Smooth muscle cell (in vitro differentiated cells): ENCODE results near the gene PRR11. TPM values are rescaled to one million over a fixed set of nuclear protein-coding genes. Genes with fewer than 3 reads are reported as not detected.

Experiments
- DNase-seq: peaks from one replicate; lab custom pipeline; 2025; ENCODE audit not compliant: unreplicated experiment; lab: John Stamatoyannopoulos, UW
- H2AFZ ChIP-seq: fragments of 200-600 bp; sonication (generic); 2 replicates; pipeline ENCODE4 v1.6.0; 2016; ENCODE audit warnings: antibody characterized with exemption, low read depth, mild to moderate bottlenecking
- H3F3A ChIP-seq: fragments of 200-600 bp; sonication (generic); 2 replicates; pipeline ENCODE4 v1.6.0; 2017; ENCODE audit warnings: antibody characterized with exemption, low read depth
- H3K27ac ChIP-seq: fragments of 200-600 bp; sonication (generic); 2 replicates; pipeline ENCODE4 v1.5.1; 2016; ENCODE audit warnings: low read depth, mild to moderate bottlenecking
- H3K27me3 ChIP-seq: fragments of 200-600 bp; sonication (generic); 2 replicates; pipeline ENCODE4 v1.6.1; 2016; ENCODE audit warnings: low read depth, mild to moderate bottlenecking
- H3K36me3 ChIP-seq: fragments of 200-600 bp; sonication (generic); 2 replicates; pipeline ENCODE4 v1.5.1; 2016; ENCODE audit warnings: low read depth
- H3K4me1 ChIP-seq: fragments of 200-600 bp; sonication (generic); 2 replicates; pipeline ENCODE4 v1.5.1; 2016; ENCODE audit warnings: low read depth
- H3K4me2 ChIP-seq: fragments of 200-600 bp; sonication (generic); 2 replicates; pipeline ENCODE4 v1.6.0; 2016; ENCODE audit warnings: mild to moderate bottlenecking
- H3K4me3 ChIP-seq: fragments of 200-600 bp; sonication (generic); 2 replicates; pipeline ENCODE4 v1.5.1; 2016; ENCODE audit warnings: mild to moderate bottlenecking
- H3K79me2 ChIP-seq: fragments of 200-600 bp; sonication (generic); 2 replicates; pipeline ENCODE4 v1.6.0; 2016; ENCODE audit warnings: low read depth, mild to moderate bottlenecking
- H3K9ac ChIP-seq: fragments of 200-600 bp; sonication (generic); 2 replicates; pipeline ENCODE4 v1.6.0; 2016; ENCODE audit warnings: low read depth
- H3K9me3 ChIP-seq: fragments of 200-600 bp; sonication (generic); replicated peaks from 2 replicates; pipeline ENCODE4 v1.5.1; 2016; ENCODE audit warnings: low read depth
- H4K20me1 ChIP-seq: fragments of 200-600 bp; sonication (generic); 2 replicates; pipeline ENCODE4 v1.6.0; 2016; ENCODE audit warnings: low read depth
- WGBS: methylation state at CpG from one replicate; pipeline ENCODE4 v1.1.7; 2016; ENCODE audit warnings: low lambda C conversion rate; 5-methylcytosine and 5-hydroxymethylcytosine counted together
- polyA plus RNA-seq: library from polyadenylated mRNA; unstranded; fragments of >200 nt; fragmentation: Nextera tagmentation; extraction: Ambion mirVana; gene quantifications from 2 replicates; pipeline ENCODE4 v1.2.1, GENCODE V29; 2016
- total RNA-seq: library from RNA; depleted of rRNA; stranded (reverse); fragments of >200 nt; gene quantifications from 2 replicates; pipeline ENCODE4 v1.2.3, GENCODE V29; 2014
- TF ChIP-seq, protein P1 (sequence below): fragments of 200-600 bp; sonication (generic); IDR thresholded peaks from 2 replicates; pipeline ENCODE4 v1.5.1; 2017; ENCODE audit warnings: borderline replicate concordance, mild to moderate bottlenecking, antibody characterized with exemption; ENCODE audit not compliant: insufficient read depth, poor library complexity, severe bottlenecking

Gene PRR11
- total and polyA plus RNA-seq, 2 experiments from 2014 or later, result 4.2 to 7.9 TPM

GRCh38 chr17:59115474-59115873 is 40.1 kb upstream of the PRR11 start:
- Histone ChIP-seq H3K9me3 (no peaks in the 10 kb centered on the region), H3K4me3 (no peak overlapping the region), H3K36me3 (peaks cover 7% of the 10 kb centered on the region), H3K27me3 (no peaks in the 10 kb centered on the region), H2AFZ (no peak overlapping the region), H4K20me1 (peaks cover 5% of the 10 kb centered on the region), H3K4me1 (no peaks in the 10 kb centered on the region), H3K79me2 (peaks cover 24% of the 10 kb centered on the region), H3K27ac (no peak overlapping the region), H3F3A (no peaks in the 10 kb centered on the region), H3K4me2 (no peak overlapping the region), H3K9ac (no peak overlapping the region)
- no peak for DNase-seq
- WGBS, result 96% methylated on average over 9 of the region's 9 CpGs
- TF ChIP-seq, protein P1, sequence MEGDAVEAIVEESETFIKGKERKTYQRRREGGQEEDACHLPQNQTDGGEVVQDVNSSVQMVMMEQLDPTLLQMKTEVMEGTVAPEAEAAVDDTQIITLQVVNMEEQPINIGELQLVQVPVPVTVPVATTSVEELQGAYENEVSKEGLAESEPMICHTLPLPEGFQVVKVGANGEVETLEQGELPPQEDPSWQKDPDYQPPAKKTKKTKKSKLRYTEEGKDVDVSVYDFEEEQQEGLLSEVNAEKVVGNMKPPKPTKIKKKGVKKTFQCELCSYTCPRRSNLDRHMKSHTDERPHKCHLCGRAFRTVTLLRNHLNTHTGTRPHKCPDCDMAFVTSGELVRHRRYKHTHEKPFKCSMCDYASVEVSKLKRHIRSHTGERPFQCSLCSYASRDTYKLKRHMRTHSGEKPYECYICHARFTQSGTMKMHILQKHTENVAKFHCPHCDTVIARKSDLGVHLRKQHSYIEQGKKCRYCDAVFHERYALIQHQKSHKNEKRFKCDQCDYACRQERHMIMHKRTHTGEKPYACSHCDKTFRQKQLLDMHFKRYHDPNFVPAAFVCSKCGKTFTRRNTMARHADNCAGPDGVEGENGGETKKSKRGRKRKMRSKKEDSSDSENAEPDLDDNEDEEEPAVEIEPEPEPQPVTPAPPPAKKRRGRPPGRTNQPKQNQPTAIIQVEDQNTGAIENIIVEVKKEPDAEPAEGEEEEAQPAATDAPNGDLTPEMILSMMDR, result no peak

- peaks cover 11% of the 10 kb centered on the region for H3K79me2 ChIP-seq
- TF ChIP-seq, protein P1, result no peak
Observed at GRCh38 chr17:59121901-59122480, 33.6 kb upstream of the PRR11 start.

GRCh38 chr17:59124665-59125064 is 30.9 kb upstream of the PRR11 start:
- Histone ChIP-seq H3K4me1 (no peaks in the 10 kb centered on the region), H3K79me2 (peaks cover under 1% of the 10 kb centered on the region)
- WGBS, result 98% methylated on average over 6 of the region's 6 CpGs

More at GRCh38 chr17:59121901-59122480, 33.6 kb upstream of the PRR11 start:
- no peak overlapping the region for H3K9ac ChIP-seq
- H2AFZ ChIP-seq, result no peak overlapping the region
- no peaks in the 10 kb centered on the region for H3K27me3 ChIP-seq
- peaks cover 5% of the 10 kb centered on the region for H4K20me1 ChIP-seq
- no peak overlapping the region for H3K4me3 ChIP-seq
- no peaks in the 10 kb centered on the region for H3K4me1 ChIP-seq
- no peaks in the 10 kb centered on the region for H3K36me3 ChIP-seq
- H3F3A ChIP-seq, result no peaks in the 10 kb centered on the region
- no peak overlapping the region for H3K27ac ChIP-seq
- H3K9me3 ChIP-seq, result no peaks in the 10 kb centered on the region
- DNase-seq, result no peak
- whole genome bisulfite sequencing, result over 99% methylated on average over 9 of the region's 9 CpGs
- H3K4me2 ChIP-seq, result no peak overlapping the region

More at GRCh38 chr17:59124665-59125064, 30.9 kb upstream of the PRR11 start:
- Histone ChIP-seq H4K20me1 (peaks cover 5% of the 10 kb centered on the region), H3K27me3 (no peaks in the 10 kb centered on the region), H3K36me3 (no peaks in the 10 kb centered on the region), H3K4me2 (no peak overlapping the region), H3F3A (no peaks in the 10 kb centered on the region), H3K9me3 (no peaks in the 10 kb centered on the region), H2AFZ (no peak overlapping the region), H3K4me3 (no peak overlapping the region), H3K27ac (no peak overlapping the region), H3K9ac (no peak overlapping the region)
- no peak for DNase-seq
- TF ChIP-seq, protein P1, result no peak
